Measurements from ENCODE around the gene VRK2.

VRK2 gene
- total RNA-seq: 19.6 to 26.3 reads per million in 2 donors

GRCh38 chr2:58046585-58047372 is at the start of gene VRK2:
Gene VRK2 (plus strand): TSS chr2:58046806. CDS start chr2:58048832, 2,026 bp downstream.
- peak; percentile 59 to 96 (median 75) for DNase-seq

GRCh38 chr2:58006256-58006951 is 40.2 kb upstream of the VRK2 start:
- no peak for DNase-seq

- no peak for DNase-seq
Measured at GRCh38 chr2:58006952-58007284, 39.7 kb upstream of the VRK2 start.

- no peak for DNase-seq
Measured at GRCh38 chr2:58010599-58010998, 36.0 kb upstream of the VRK2 start.

- DNase-seq: no peak
Measured at GRCh38 chr2:58019229-58019628, 27.4 kb upstream of the VRK2 start.

GRCh38 chr2:58025150-58025933 is 21.3 kb upstream of the VRK2 start:
- DNase-seq: no peak

GRCh38 chr2:58027029-58027428 is 19.6 kb upstream of the VRK2 start:
- DNase-seq: no peak

GRCh38 chr2:58030771-58031170 is 15.8 kb upstream of the VRK2 start:
- DNase-seq: no peak

- DNase-seq: no peak
Measured at GRCh38 chr2:58032016-58032763, 14.4 kb upstream of the VRK2 start.

- no peak for DNase-seq
Measured at GRCh38 chr2:58032764-58033080, 13.9 kb upstream of the VRK2 start.

GRCh38 chr2:58033530-58033929 is 13.1 kb upstream of the VRK2 start:
- DNase-seq: no peak

- no peak for DNase-seq
Measured at GRCh38 chr2:58035352-58035751, 11.3 kb upstream of the VRK2 start.

- DNase-seq: no peak
Measured at GRCh38 chr2:58039170-58039611, 7.4 kb upstream of the VRK2 start.

- DNase-seq: peak in 1 of 5 experiments; percentile 53
Measured at GRCh38 chr2:58042486-58042970, 4.1 kb upstream of the VRK2 start.

GRCh38 chr2:58044145-58044544 is 2.5 kb upstream of the VRK2 start:
- DNase-seq: no peak

- no peak for DNase-seq
Measured at GRCh38 chr2:58045580-58046334, 849 bp upstream of the VRK2 start.

- DNase-seq: no peak
Measured at GRCh38 chr2:58046335-58046584, 346 bp upstream of the VRK2 start.

- DNase-seq: no peak
Measured at GRCh38 chr2:58047373-58047935, 848 bp downstream of the VRK2 start.

GRCh38 chr2:58047961-58048360 is 1.4 kb downstream of the VRK2 start:
- no peak for DNase-seq

GRCh38 chr2:58051445-58051844 is 4.8 kb downstream of the VRK2 start:
- DNase-seq: no peak

- no peak for DNase-seq
Measured at GRCh38 chr2:58052978-58053377, 6.4 kb downstream of the VRK2 start.

GRCh38 chr2:58054264-58054663 is 7.7 kb downstream of the VRK2 start:
- DNase-seq: no peak
